Medulla oblongata (tissue), 1 donor: ENCODE measurements around the gene SWAP70.
"Not testable (repeated sequence)": the region's sequence is repeated elsewhere in the genome, so short reads cannot be mapped to it uniquely, and the experiment has no call there.

Source experiments
- DNase-seq: peaks from one replicate; pipeline ENCODE4 v3.0.0-alpha.2; 2015; ENCODE audit errors: extremely low spot score

The SWAP70 gene

DNA sequence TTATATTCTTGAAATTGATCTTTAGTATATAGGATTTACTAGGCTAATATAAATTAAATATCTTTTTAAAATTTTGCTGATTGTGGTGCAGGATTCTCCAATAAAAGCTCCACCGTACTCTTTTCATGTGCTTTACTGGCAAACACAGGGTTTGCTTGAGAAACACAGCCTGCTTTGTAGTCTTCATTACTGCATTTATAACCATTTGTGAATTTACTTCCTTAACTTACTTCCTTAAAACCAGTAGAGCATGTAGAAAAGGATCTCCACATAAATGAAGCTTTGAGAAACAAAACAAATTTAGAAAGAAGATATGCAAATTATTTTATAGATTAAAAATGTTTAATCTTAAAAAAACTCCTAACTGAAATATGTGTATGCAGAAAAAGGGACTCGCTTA, 28.8 kb downstream of the SWAP70 start:
- peak; percentile 64 for DNase-seq

DNA sequence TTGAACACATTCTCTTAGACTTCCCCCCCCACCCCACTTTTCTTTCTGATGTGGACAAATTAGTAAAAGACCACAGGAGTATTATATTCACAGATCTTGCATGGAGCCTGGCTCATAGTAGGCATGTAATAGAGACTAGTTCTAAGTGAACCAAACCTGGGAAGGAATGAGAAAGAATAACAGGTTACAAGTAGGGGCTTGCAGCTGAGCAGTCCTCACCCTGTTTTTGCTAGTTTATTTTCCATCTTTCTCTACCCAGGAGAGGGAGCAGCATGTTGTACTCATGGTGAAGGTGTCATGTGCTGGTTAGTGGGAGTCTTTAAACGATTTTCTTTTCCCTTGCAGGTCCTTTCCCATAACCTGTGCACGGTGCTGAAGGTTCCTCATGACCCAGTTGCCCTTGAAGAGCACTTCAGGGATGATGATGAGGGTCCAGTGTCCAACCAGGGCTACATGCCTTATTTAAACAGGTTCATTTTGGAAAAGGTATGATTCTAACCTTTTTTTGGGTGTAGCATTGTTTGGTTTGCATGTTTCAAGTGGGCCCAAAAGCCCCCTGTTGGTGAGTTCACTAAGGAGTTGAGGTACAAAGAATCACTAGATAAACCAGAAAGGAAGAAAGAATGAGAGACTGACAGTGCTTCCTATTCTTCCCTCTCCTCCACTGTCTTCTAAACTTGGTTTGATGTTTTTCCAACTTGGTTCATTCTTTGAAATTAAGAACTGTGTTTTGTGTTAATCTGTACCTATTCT, 30.1 kb downstream of the SWAP70 start:
- DNase-seq = no peak

DNA sequence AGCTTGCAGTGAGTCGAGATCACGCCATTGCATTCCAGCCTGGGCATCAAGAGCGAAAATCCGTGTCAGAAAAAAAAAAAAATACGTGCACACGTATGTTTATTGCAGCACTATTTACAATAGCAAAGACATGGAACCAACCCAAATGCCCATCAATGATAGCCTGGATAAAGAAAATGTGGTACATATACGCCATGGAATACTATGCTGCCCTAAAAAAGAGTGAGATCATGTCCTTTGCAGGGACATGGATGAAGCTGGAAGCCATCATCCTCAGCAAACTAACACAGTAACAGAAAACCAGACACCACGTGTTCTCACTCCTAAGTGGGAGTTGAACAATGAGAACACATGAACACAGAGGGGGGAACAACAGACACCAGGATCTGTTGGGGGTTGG, 31.4 kb downstream of the SWAP70 start:
- DNase-seq = not testable (repeated sequence)

DNA sequence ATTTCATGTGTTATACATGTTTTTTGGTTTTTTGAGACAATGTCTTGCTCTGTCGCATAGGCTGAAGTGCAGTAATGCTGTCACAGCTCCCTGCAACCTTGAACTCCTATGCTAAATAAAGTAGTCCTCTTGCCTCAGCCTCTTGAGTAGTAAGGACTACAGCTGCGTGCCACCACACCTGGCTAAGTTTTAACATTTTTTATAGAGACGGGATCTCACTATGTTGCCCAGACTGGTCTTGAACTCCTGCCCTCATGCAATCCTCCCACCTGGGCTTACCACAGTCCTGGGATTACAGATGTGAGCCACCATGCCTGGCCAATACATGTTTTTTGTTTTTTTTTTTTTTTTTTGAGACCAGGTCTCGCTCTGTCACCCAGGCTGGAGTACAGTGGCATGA, 33.9 kb downstream of the SWAP70 start:
- DNase-seq = no peak

DNA sequence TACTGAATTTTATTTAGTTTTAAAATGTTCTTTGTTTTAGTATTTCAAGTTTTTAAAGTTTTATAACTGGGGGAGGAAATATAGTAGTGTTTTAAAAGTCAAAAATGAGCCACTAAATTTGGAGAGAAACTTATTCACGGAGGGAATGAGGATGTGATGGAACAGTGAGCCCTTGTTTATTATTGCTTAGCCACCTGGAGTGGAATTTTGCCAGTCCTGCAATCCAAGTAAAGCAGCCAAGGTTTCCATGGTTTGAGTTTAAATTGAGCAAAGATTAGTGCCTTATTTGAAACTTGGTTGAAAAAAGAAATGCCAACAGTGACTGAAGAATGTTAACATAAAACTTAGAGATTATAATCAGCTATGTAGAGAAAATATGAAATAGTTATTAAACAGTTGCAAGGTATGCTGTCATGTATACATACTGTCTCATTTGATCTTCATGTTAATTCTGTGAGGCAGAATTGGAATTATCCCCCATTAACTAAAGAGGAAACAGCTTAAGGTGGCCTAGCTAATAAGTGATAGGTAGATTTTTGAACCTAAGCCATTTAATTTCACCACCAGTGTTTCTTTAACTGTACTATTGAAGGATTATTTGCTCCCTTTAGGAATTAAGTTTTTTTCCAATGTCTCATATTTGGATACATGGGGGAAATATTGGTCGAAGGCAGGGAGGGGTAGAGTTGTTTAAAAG, 36.4 kb downstream of the SWAP70 start:
- no peak for DNase-seq

DNA sequence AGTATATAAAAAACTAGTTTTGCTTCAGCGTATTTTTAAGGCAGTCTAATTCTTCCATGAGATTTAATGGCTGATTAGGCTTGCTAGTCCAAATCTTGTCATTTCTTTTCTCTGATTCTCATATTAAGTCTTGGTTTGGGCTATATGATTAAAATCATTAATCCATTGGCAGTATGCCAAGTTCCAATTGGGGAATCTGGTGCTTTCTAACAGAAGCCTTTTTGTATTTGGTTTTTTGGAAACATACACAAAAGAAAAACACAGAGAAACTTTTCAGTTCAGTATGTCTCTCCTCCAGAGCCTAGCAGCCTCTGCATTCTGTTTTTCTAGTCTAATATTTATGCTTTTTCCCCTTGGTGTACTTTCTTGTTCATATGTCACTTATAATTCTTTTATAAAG, 37.9 kb downstream of the SWAP70 start:
- DNase-seq = peak; percentile 47

DNA sequence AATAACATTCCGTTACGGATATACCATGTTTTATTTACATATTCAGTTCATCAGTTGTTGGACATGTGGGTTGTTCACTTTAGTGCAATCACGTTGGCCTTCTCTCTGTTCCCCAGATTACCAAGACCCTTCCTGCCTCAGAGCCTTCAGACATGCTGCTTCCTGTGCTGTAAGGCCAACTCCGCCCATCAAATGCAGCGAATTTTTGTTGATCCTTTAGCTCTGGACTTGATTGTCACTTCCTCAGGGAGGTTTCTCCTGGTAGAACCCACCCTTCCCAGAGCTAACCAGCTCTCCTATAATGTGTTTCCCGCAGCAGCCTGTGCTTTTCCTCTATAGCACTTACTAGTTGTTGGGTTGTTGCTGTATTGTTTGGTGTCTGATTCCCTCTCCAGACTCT, 39.4 kb downstream of the SWAP70 start:
- no peak for DNase-seq

DNA sequence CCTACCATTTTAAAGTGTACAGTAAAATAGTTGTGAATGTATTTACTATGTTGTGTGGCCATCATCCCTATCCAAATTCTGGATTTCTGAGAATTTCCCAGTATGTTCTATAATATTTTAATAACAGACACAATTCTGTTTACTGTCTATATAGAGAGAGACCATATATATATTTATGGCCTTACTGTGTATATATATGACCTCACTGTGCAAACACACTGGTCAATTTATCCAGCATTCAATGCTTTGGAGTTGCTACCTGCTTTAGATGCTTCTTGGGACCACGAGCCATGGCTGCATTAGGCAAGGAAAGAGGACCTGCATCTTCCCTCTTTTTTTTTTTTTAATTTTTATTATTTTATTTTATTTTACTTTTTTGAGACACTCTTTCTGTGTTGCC, 40.2 kb downstream of the SWAP70 start:
- no peak for DNase-seq

DNA sequence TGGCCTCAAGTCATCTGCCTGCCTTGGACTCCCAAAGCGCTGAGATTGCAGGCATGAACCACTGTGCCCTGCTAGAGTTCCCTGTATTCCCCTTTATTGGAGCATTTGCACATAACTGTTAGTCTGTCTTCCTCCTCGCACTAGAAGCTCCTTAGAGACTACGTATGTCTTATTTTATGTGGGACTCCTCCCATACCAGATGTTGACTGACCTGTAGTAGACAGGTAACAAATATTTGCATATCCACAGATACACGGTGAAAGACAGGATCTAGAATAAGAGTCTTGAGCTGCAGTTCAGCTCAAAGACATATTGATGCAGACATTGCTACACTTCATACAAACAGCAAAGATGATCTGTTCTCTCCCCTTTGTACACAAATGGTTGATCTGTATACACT, 40.7 kb downstream of the SWAP70 start:
- no peak for DNase-seq

DNA sequence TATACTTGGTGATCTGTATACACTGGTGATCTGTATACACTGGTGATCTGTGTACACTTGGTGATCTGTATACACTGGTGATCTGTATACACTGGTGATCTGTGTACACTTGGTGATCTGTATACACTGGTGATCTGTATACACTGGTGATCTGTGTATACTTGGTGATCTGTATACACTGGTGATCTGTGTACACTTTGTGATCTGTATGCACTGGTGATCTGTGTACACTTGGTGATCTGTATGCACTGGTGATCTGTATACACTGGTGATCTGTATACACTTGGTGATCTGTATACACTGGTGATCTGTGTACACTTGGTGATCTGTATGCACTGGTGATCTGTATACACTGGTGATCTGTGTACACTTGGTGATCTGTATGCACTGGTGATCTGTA, 41.5 kb downstream of the SWAP70 start:
- not testable (repeated sequence) for DNase-seq

DNA sequence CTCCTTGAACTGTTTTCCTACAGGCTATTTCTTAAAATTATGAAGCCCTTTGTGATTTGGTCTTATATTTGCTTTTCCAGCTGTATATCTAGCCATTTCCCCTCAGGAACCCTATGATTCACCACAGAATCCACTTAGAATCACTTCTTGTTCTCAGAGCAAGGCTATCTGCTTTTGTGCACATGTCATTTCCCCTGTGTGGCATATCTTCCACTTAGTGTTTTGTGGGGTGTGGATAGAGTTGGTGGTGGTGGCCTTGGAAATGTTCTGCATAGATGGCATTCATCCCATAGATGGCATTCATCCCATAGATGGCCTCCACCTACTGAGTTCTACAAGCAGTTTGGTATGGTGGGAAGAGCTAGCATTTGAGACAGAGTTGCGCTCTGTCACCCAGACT, 44.7 kb downstream of the SWAP70 start:
- DNase-seq = no peak

DNA sequence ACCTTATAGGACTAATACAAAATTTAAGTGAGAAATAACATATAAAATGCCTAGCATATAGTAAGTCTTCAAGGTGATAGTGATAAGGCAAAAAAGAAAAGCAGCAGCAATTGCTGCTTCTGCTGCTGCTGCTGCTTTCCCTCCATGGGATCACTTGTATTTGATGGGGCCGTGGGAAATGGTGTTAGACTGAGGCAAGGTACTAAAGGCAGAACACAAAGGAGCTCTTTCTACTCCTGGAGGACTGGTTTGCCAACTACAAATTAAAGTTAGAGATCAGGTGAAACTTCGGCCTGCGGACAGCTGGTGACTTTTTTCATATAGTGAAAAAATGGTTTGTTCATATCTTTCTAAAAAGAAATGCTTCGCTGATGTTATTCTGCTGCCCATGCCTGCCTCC, 46.3 kb downstream of the SWAP70 start:
- DNase-seq = no peak

DNA sequence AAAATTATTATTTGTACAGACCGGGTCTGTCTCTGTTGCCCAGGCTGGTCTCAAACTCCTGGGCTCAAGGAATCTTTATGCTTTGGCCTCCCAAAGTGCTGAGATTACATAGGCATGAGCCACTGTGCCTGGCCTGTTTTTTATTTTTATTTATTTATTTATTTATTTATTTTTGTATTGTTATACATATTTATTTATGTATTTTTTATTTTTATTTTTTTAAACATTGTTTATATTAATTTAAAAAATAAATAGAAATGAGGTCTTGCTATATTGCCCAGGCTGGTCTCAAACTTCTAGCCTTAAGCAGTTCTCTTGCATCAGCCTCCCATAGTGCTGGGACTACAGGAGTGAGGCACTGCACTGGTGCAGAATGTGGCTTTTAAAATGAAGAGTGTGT, 47.0 kb downstream of the SWAP70 start:
- DNase-seq = no peak

DNA sequence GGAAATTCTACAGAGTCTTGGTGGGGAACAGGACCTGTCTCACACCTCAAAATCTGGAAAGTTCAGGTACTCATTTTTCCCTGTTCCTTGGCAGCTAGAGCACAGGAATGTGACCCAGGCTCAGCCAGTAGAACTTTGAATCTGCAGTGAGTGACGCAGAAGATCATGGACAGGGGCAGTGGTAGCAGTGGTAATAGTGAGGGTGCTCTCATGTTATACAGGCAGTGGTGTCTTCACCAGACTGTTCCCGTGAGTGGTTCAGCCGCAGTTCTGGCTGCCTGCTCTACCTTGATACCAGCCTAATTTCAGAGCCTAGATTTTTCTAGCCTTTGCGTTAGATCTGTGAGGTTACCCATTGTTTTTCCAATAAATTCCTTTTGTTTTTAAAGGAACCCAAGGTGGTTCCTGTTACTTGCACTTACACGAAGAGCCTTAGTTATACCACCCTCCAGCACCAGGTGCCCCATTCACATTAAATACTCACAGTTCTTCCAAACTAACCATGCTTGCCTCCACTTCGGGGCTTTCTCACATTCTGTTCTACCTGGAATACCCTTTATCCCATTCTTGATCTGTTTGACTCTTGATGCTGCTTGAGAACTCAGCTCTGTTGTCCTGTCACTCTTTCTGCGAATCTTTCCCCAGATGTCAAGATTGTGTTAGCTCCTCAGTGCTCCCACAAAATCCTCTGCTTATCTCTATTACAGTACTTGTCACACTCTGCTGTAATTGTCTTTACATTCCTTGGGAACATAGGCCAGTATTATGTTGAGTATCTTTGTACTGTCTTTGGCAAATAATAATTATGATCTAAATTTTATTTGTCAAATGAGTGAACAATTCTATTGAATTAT, 47.8 kb downstream of the SWAP70 start:
- no peak for DNase-seq

DNA sequence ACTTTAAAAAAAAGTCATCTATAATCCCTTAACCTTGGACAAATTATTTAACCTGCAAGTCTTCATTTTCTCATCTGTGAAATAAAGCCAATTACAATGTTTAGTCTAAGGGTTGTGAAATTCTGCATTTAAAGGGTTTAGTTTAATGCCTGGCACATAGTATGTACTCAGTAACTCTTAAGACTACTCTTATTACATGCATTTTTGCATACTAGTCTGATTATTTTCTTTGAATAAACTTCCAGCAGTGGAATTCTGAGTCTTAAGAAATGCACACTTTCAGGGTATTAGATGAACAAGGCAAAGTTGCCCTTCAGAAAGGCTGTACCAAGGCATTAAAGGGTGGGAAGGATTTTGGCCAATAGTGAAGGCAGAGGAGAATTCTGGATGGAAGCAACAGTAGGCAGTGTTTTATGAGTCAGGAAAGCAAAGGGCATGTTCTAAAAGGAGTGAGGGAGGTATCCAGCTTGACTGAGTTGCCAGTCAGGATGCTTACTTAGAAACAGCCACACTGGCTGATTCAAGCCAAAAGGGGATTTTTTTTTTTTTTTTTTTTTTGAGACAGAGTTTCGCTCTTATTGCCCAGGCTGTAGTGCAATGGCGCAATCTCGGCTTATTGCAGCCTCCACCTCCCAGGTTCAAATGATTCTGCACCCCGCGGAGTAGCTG, 50.5 kb downstream of the SWAP70 start:
- no peak for DNase-seq

DNA sequence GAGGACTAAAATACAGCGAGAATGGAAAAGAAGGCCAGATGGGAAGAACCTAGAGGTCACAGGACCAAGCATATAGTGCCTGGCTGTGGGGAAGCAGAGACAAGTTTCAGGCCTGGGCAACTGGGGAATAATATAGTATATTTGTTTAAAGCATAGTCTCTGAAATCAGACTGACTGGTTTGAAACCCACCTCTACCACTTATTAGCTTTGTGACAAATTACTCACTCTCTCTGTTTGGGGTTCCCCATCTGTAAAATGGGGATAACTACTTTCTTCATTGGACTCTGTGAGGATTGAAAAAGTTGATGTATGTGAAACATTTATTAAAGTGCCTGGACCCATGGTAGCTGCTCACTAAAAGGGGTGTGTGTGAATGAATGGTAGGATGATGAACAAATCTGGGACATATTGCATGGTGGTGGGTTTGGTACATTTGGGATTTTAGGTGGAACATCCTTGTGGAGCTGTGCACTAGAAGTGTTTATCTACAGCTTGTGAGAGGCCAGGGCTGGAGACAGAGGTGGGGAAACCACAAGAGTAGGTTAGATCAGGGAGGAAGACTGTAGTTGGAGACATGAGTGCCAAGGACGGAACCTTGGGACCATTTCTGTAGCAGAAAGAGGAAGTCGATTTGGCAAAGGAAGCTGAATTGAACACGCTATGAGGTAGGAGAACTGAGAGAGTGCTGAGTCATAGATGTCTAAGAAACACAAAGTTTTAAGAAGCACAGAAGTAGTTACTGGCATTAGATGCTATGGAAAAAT, 52.6 kb downstream of the SWAP70 start:
- DNase-seq = peak; percentile 82

DNA sequence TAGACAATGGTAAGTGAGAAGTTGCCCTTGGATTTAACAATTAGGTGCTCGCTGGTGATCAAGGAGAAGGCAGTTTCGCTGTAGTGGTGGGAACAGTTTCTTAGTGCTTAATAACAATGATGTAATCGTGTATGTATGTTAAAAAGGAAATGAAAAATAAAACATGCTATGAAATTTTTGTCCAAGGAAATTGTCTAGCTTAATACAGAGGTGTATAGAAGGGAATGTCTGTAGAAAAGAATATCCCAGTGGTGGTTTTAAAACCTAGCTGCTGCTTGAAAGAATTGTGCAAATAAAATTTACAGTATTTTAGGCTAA, 53.1 kb downstream of the SWAP70 start:
- no peak for DNase-seq

DNA sequence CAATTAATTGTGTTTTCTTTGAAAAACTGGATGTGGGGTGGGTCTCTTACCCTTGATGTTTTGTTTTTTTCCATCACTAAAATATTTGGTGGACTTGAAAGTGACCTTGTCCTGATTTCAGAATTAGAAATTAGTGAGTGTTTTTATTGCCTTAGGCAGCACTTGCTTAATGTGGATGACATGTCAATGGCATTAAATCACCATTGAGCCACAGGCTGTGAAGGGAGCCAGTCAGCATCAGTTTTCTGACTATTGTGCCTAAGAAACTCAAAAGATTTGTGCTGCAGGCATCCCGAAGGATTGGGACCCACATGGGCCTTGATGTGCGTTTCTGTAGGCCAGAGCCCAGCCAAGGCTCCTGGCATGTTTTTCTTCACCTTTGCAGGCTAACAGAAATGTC, 53.8 kb downstream of the SWAP70 start:
- DNase-seq = no peak

DNA sequence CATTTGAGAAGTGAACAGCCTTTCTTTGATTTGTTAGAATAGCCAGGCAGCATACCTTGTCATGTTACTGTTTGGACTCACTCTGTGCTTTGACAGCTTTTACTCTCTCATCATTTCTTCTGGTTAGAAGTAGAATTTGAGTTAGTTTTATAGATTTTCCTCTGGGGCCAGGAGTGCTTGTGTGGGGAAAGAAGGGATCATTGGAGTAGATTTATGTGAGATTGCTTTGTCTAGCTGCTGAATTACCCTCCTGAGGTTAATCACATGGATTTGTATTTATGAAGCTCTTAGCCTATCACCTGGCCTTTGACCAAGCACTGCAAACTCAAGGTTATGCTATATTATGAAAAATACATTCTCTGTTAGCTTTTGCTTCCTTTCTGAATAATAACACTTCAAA, 54.3 kb downstream of the SWAP70 start:
- no peak for DNase-seq

DNA sequence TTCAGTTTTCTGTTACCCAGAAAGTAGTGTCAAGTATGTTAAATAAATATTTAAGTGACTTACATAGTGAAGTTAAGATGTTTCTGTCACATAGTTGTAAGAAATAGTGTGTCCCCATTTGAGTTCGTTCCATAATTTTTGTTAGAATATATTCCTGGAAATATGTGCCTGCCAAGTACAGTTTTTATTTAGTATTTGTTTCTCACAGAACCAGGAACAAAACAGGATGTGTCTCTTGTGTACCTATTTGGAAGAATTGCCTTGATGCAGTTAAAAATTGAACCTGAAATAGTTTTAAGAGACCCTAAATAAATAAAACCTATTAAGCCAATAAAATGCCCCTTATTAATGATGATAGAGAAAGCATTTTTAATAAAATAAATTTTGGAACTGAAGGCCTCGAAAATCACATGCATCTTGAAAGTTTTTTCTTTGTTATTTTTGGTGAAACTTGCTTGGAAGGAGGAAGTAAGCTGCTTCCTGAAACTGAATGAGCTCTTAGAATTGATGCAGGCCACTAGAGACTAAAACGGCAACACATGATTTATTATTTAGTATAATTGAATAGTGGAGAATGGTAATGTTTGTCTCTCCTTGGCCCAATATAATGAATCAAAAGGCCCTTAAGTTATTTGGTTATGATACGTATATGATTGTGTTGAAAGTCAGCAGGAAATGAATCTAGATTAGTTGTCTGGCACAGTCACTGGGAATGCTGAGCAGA, 55.9 kb downstream of the SWAP70 start:
- DNase-seq = peak; percentile 54

DNA sequence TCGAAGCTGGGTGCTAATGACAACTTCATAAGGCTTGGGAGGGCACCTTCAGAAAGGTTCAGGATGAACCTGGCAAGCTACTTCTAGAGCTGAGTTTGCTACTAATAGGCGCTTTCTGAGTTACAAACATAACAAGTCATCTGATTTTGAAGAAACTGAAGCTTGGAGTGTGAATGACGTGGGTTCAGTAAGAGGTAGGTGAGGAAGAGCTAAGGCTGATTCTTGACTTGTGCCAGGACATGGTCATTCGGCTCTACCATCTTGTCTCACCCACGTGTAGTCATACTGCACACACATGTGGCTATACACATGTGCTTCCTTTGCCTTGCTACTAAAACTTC, 56.4 kb downstream of the SWAP70 start:
- DNase-seq = peak; percentile 37
